ENCODE measurements around the gene PTPRD.

GRCh38 chr9:8289681-8290080 is 2323.1 kb downstream of the PTPRD start:
- TF ChIP-seq CTCF (IDR thresholded peaks at IDR 0.05) = no peak
- no peak for TF ChIP-seq POLR2A (IDR thresholded peaks at IDR 0.05)

All from thyroid gland (tissue), 4 donors.